ENCODE data around the gene USP26. TPM values are rescaled to one million over a fixed set of nuclear protein-coding genes. Genes with fewer than 3 reads are reported as not detected.
"Not testable (repeated sequence)": the region's sequence is repeated elsewhere in the genome, so short reads cannot be mapped to it uniquely, and the experiment has no call there.

Gene USP26
- polyA plus RNA-seq, 2 of the 4 experiments (the other 2 are of a cell fraction) = not detected

- H3K27ac ChIP-seq; ATAC-seq; H3K4me1 ChIP-seq; FAIRE-seq; H3K4me3 ChIP-seq; H3K9me3 ChIP-seq; DNase-seq (ENCODE audit: low read depth in 1 of 2, low spot score in 1 of 2); POLR2A ChIA-PET; H3K4me2 ChIP-seq: not testable (repeated sequence)
- CTCF ChIA-PET = interaction anchor here (0.8 to 1.6 kb wide), 2 partner anchors 16 to 627 kb away, joined by 3 read pairs; no protein-coding TSS in a partner anchor
- WGBS (ENCODE audit: missing lambda C conversion rate) = 24% methylated on average over 2 of the region's 28 CpGs
Measured at GRCh38 chrX:133044145-133044786, 52.6 kb downstream of the USP26 start.

DNA sequence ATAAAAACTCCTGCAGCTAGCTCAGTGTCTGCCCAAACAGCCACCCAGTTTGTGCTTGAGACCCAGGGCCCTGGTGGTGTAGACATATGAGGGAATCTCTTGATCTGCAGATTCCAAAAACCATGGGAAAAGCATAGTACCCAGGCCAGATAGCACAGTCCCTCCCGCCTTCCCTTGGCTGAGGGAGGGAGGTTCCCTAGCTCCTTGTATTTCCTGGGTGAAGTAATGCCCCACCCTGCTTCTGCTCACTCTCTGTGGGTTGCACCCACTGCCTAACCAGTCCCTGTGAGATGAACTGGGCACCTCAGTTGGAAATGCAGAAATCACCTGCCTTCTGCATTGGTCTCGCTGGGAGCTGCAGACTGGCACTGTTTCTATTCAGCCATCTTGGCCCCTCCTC, 54.6 kb downstream of the USP26 start:
- Histone ChIP-seq H3K27ac (no peak overlapping the region), H3K4me3 (no peak overlapping the region), H3K4me1 (no peaks in the 10 kb centered on the region), H3K4me2 (no peak overlapping the region), H3K9me3 (no peaks in the 10 kb centered on the region)
- FAIRE-seq = no peak
- 0% methylated on average over 2 of the region's 2 CpGs for WGBS (ENCODE audit: missing lambda C conversion rate)
- no peak for DNase-seq (ENCODE audit: low read depth in 1 of 2, low spot score in 1 of 2)
- ChIA-PET POLR2A (no interaction called here), CTCF (interaction anchor here (0.8 kb wide), 1 partner anchor 8 kb away, joined by 3 read pairs; no protein-coding TSS in a partner anchor)
- TF ChIP-seq, protein P1, sequence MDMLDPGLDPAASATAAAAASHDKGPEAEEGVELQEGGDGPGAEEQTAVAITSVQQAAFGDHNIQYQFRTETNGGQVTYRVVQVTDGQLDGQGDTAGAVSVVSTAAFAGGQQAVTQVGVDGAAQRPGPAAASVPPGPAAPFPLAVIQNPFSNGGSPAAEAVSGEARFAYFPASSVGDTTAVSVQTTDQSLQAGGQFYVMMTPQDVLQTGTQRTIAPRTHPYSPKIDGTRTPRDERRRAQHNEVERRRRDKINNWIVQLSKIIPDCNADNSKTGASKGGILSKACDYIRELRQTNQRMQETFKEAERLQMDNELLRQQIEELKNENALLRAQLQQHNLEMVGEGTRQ (IDR thresholded peaks at IDR 0.05) = no peak
- TF ChIP-seq ZNF302 (CRISPR knock-in tag; IDR thresholded peaks at IDR 0.05) (no peak), PHF8 (IDR thresholded peaks at IDR 0.05; ENCODE audit: borderline replicate concordance, low read depth) (no peak), JUN (IDR thresholded peaks at IDR 0.05) (no peak), ELK1 (IDR thresholded peaks at IDR 0.05; ENCODE audit: low read depth, low read length) (no peak), ZC3H11A (IDR thresholded peaks at IDR 0.05) (no peak)
- ATAC-seq = no peak

GRCh38 chrX:133033010-133033409, 63.9 kb downstream of the USP26 start:
- Histone ChIP-seq H3K4me3 (no peak overlapping the region), H3K27ac (no peak overlapping the region), H3K9me3 (no peaks in the 10 kb centered on the region), H3K4me2 (no peak overlapping the region), H3K4me1 (no peaks in the 10 kb centered on the region)
- TF ChIP-seq HOXB13 (CRISPR knock-in tag; IDR thresholded peaks at IDR 0.05; ENCODE audit: low read depth) (no peak), RCOR1 (IDR thresholded peaks at IDR 0.05; ENCODE audit: low read depth, low read length) (no peak), SREBF2 (IDR thresholded peaks at IDR 0.05) (no peak), SMC3 (IDR thresholded peaks at IDR 0.05) (no peak), ESRRA (IDR thresholded peaks at IDR 0.05; ENCODE audit: borderline replicate concordance, low read length) (no peak), HEYL (CRISPR knock-in tag; IDR thresholded peaks at IDR 0.05) (no peak)
- FAIRE-seq (no peak), ATAC-seq (no peak), DNase-seq (ENCODE audit: low read depth in 1 of 2, low spot score in 1 of 2) (no peak)
- CTCF ChIA-PET = no interaction called here
- POLR2A ChIA-PET = no interaction called here
- 24% methylated on average over 5 of the region's 5 CpGs for WGBS (ENCODE audit: missing lambda C conversion rate)

DNA sequence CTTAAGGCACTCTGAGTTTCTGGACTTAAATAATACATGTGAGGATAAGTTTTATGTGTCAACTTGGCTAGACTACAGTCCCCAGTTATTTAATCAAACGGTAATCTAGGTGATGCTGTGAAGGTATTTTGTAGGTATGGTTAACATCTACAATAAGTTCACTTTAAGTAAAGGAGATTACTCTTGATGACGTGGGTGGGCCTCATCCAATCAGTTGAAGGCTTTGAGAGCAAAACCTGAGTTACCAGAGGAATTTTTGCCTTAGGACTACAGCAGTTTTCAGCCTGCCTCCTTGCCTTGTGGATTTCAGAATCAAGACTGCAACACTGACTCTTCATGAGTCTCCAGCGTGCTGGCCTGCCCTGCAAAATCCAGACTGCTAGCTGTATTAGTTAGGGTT, 78.7 kb downstream of the USP26 start:
- no peak overlapping the region for H3K27ac ChIP-seq
- TF ChIP-seq EP300 (IDR thresholded peaks at IDR 0.05) (no peak), ZNF302 (CRISPR knock-in tag; IDR thresholded peaks at IDR 0.05) (no peak), FOSL2 (IDR thresholded peaks at IDR 0.05) (no peak), FOSL2 (CRISPR knock-in tag; IDR thresholded peaks at IDR 0.05) (no peak), BHLHE40 (IDR thresholded peaks at IDR 0.05; ENCODE audit: low read depth, low read length) (no peak)
- WGBS (ENCODE audit: missing lambda C conversion rate) = 3% methylated on average over 3 of the region's 3 CpGs
- no peak overlapping the region for H3K4me2 ChIP-seq
- ATAC-seq (no peak), FAIRE-seq (no peak), DNase-seq (ENCODE audit: low read depth in 1 of 2, low spot score in 1 of 2) (no peak)
- ChIA-PET POLR2A (no interaction called here), CTCF (no interaction called here)
- no peaks in the 10 kb centered on the region for H3K4me1 ChIP-seq
- no peaks in the 10 kb centered on the region for H3K9me3 ChIP-seq
- H3K4me3 ChIP-seq = no peak overlapping the region

GRCh38 chrX:133007458-133007857, 89.5 kb downstream of the USP26 start:
- FAIRE-seq = no peak
- POLR2A ChIA-PET = no interaction called here
- CTCF ChIA-PET = no interaction called here
- Histone ChIP-seq H3K4me2 (no peak overlapping the region), H3K27ac (no peak overlapping the region), H3K4me1 (no peaks in the 10 kb centered on the region), H3K4me3 (no peak overlapping the region), H3K9me3 (no peaks in the 10 kb centered on the region)
- 23% methylated on average over 3 of the region's 3 CpGs for WGBS (ENCODE audit: missing lambda C conversion rate)
- no peak for TF ChIP-seq HOXB5 (CRISPR knock-in tag; IDR thresholded peaks at IDR 0.05)
- no peak for TF ChIP-seq HOXB13 (CRISPR knock-in tag; IDR thresholded peaks at IDR 0.05; ENCODE audit: low read depth)
- no peak for TF ChIP-seq POLR2AphosphoS2 (conservative IDR thresholded peaks at IDR 0.05; ENCODE audit: low read length)
- no peak for TF ChIP-seq MYC (IDR thresholded peaks at IDR 0.05; ENCODE audit: borderline replicate concordance, low read length)
- no peak for TF ChIP-seq ZC3H11A (IDR thresholded peaks at IDR 0.05)
- TF ChIP-seq CHD2 (IDR thresholded peaks at IDR 0.05; ENCODE audit: low read length, partially characterized antibody) = no peak
- no peak for TF ChIP-seq SREBF2 (IDR thresholded peaks at IDR 0.05)
- no peak for TF ChIP-seq RNF2 (IDR thresholded peaks at IDR 0.05; ENCODE audit: borderline replicate concordance, low read depth)
- TF ChIP-seq KDM5A (IDR thresholded peaks at IDR 0.05) = no peak
- TF ChIP-seq CEBPB (IDR thresholded peaks at IDR 0.05) = no peak
- TF ChIP-seq PHF8 (IDR thresholded peaks at IDR 0.05; ENCODE audit: borderline replicate concordance, low read depth) = no peak
- no peak for ATAC-seq
- no peak for DNase-seq (ENCODE audit: low read depth in 1 of 2, low spot score in 1 of 2)
